BE2C (cell line): Measurements from ENCODE around the gene EPB41L3.

Experiments
- DNase-seq: peaks from one replicate; pipeline ENCODE4 v3.0.0-alpha.2; 2020
- H3K27me3 ChIP-seq: fragments of 250-450 bp; sonication (Bioruptor Pico); 2 replicates; pipeline ENCODE4 v1.5.1; 2020; ENCODE audit warnings: mild to moderate bottlenecking
- H3K36me3 ChIP-seq: fragments of 250-450 bp; sonication (Bioruptor Pico); 2 replicates; pipeline ENCODE4 v1.5.1; 2020; ENCODE audit warnings: mild to moderate bottlenecking
- H3K4me1 ChIP-seq: fragments of 250-450 bp; sonication (Bioruptor Pico); 2 replicates; pipeline ENCODE4 v1.5.1; 2020
- H3K4me3 ChIP-seq: 2 replicates; pipeline ENCODE4 v1.5.1; 2011; ENCODE audit warnings: low read depth, low read length
- H3K9me3 ChIP-seq: fragments of 250-450 bp; sonication (Bioruptor Pico); 2 replicates; pipeline ENCODE4 v1.5.1; 2020
- TF ChIP-seq, protein P1 (sequence below): IDR thresholded peaks from 2 replicates; pipeline ENCODE4 v1.5.1; 2012; ENCODE audit warnings: mild to moderate bottlenecking, low read depth, low read length

Gene EPB41L3

DNA sequence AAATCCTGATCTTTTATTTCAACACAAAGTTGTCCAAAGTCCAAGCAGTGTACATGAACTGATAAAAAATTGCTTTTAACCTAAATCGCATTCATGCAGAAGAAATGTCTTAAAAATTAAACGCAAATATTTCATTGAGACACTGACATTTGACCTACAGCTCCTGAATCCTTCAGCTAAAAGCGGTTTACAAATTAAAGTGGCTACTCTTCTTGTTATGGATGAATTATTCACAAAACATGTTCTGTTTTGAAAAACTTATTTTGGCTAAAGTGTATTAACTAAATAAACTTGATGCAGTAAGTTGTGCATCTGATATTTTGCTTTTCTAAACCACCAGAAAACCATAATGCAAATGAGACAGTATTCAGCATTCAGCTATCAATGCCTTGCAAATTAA, 2.2 kb downstream of the EPB41L3 start:
- no peaks in the 10 kb centered on the region for H3K9me3 ChIP-seq
- TF ChIP-seq, protein P1, sequence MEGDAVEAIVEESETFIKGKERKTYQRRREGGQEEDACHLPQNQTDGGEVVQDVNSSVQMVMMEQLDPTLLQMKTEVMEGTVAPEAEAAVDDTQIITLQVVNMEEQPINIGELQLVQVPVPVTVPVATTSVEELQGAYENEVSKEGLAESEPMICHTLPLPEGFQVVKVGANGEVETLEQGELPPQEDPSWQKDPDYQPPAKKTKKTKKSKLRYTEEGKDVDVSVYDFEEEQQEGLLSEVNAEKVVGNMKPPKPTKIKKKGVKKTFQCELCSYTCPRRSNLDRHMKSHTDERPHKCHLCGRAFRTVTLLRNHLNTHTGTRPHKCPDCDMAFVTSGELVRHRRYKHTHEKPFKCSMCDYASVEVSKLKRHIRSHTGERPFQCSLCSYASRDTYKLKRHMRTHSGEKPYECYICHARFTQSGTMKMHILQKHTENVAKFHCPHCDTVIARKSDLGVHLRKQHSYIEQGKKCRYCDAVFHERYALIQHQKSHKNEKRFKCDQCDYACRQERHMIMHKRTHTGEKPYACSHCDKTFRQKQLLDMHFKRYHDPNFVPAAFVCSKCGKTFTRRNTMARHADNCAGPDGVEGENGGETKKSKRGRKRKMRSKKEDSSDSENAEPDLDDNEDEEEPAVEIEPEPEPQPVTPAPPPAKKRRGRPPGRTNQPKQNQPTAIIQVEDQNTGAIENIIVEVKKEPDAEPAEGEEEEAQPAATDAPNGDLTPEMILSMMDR: no peak
- H3K36me3 ChIP-seq: no peaks in the 10 kb centered on the region
- no peaks in the 10 kb centered on the region for H3K27me3 ChIP-seq
- H3K4me3 ChIP-seq: no peak overlapping the region
- no peaks in the 10 kb centered on the region for H3K4me1 ChIP-seq
- DNase-seq: no peak

DNA sequence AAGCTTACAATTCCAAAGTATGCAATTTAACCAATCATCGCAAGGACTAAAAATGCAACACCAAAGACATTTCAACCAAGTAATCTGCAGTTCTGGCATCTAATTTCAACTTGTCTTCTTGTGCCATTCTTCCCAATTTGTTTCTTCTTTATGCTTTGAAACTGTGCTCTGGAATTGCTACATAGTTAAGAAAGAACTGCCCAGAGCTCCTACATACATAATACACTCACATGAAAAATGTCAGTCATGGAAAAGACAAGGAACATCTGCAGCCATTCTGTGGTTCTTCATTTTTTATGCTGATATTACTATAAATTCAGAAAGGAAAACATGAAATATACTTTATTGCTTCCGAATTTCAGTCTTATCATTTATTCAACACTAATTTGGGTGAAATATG, 4.4 kb downstream of the EPB41L3 start:
- DNase-seq: no peak
- TF ChIP-seq, protein P1: no peak
- Histone ChIP-seq H3K9me3 (no peaks in the 10 kb centered on the region), H3K4me3 (no peak overlapping the region), H3K4me1 (no peaks in the 10 kb centered on the region), H3K36me3 (no peaks in the 10 kb centered on the region), H3K27me3 (no peaks in the 10 kb centered on the region)

DNA sequence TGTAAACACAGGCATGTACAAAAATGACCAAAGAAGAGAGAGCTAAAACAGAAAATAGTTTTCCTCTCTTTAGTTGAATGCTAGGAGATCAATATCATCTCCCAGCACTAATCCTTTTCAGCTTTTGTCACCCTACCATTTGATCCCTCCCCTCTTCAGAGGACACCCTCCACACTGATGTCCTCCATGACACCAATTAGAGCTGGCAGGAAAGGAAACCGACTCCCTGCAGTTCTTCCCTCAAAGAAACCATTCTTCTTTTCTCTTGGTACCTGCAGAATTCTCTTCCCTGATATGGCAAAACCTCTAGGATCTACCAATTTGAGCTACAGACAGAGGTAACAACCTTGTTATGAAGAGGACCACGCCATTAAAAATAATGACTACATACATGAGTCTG, 5.3 kb downstream of the EPB41L3 start:
- no peaks in the 10 kb centered on the region for H3K27me3 ChIP-seq
- no peaks in the 10 kb centered on the region for H3K9me3 ChIP-seq
- H3K4me3 ChIP-seq: no peak overlapping the region
- no peaks in the 10 kb centered on the region for H3K4me1 ChIP-seq
- no peaks in the 10 kb centered on the region for H3K36me3 ChIP-seq
- TF ChIP-seq, protein P1: no peak
- DNase-seq: no peak

- H3K27me3 ChIP-seq: no peaks in the 10 kb centered on the region
- DNase-seq: no peak
- H3K36me3 ChIP-seq: no peaks in the 10 kb centered on the region
- H3K4me3 ChIP-seq: no peak overlapping the region
- no peaks in the 10 kb centered on the region for H3K9me3 ChIP-seq
- TF ChIP-seq, protein P1: no peak
- no peaks in the 10 kb centered on the region for H3K4me1 ChIP-seq
Observed at GRCh38 chr18:5537860-5538259, 5.9 kb downstream of the EPB41L3 start.

DNA sequence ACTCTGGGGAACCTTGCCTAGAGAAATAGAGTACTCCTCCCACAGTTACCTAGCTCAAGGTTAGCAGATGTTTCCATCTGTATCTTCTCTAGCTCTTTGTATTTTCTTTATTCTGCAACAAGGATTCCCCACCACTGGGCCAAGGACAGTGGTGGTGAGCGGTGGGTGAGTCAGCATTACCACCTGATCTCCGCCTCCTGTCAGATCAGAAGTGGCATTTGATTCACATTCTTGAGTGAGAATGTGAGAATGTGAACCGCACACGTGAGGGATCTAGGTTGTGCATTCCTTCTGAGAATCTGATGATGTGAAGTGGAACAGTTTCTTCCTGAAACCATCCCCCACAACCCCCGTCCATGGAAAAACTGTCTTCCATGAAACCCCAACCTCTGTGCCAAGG, 9.0 kb downstream of the EPB41L3 start:
- TF ChIP-seq, protein P1: no peak
- Histone ChIP-seq H3K4me3 (no peak overlapping the region), H3K9me3 (no peaks in the 10 kb centered on the region), H3K4me1 (no peaks in the 10 kb centered on the region), H3K27me3 (no peaks in the 10 kb centered on the region), H3K36me3 (no peaks in the 10 kb centered on the region)
- no peak for DNase-seq

- no peak for DNase-seq
- H3K9me3 ChIP-seq: no peaks in the 10 kb centered on the region
- no peaks in the 10 kb centered on the region for H3K4me1 ChIP-seq
- H3K36me3 ChIP-seq: no peaks in the 10 kb centered on the region
- no peaks in the 10 kb centered on the region for H3K27me3 ChIP-seq
- TF ChIP-seq, protein P1: no peak
- H3K4me3 ChIP-seq: no peak overlapping the region
Observed at GRCh38 chr18:5532066-5532465, 11.7 kb downstream of the EPB41L3 start.
